Stimulated activated CD4-positive, alpha-beta T cell treated with anti-CD3 and anti-CD28 coated beads, Interleukin-12 subunit alpha, Interleukin-12 subunit beta, amount 100 ng/mL, for 4 hours (primary cell): ENCODE measurements around the gene STIL.
"Not testable (repeated sequence)": the region's sequence is repeated elsewhere in the genome, so short reads cannot be mapped to it uniquely, and the experiment has no call there.

Experiments
- DNase-seq: peaks from one replicate; pipeline ENCODE4 v3.0.0-alpha.2; 2020

The STIL gene

GRCh38 chr1:47216278-47217059, 97.5 kb downstream of the STIL start:
- DNase-seq = no peak

GRCh38 chr1:47215713-47216112, 98.2 kb downstream of the STIL start:
- no peak for DNase-seq

- DNase-seq = no peak
Observed at GRCh38 chr1:47214549-47214948, 99.4 kb downstream of the STIL start.

- DNase-seq = no peak
Observed at GRCh38 chr1:47213230-47213963, 100.5 kb downstream of the STIL start.

GRCh38 chr1:47212636-47213229, 101.2 kb downstream of the STIL start:
- no peak for DNase-seq

- DNase-seq = no peak
Observed at GRCh38 chr1:47211796-47212269, 102.1 kb downstream of the STIL start.

- no peak for DNase-seq
Observed at GRCh38 chr1:47210666-47211065, 103.3 kb downstream of the STIL start.

GRCh38 chr1:47209725-47210325, 104.1 kb downstream of the STIL start:
- DNase-seq = no peak

GRCh38 chr1:47209091-47209490, 104.9 kb downstream of the STIL start:
- DNase-seq = no peak

- no peak for DNase-seq
Observed at GRCh38 chr1:47208374-47208850, 105.5 kb downstream of the STIL start.

- no peak for DNase-seq
Observed at GRCh38 chr1:47207803-47208373, 106.1 kb downstream of the STIL start.

- no peak for DNase-seq
Observed at GRCh38 chr1:47205918-47206317, 108.0 kb downstream of the STIL start.

GRCh38 chr1:47203504-47203903, 110.4 kb downstream of the STIL start:
- not testable (repeated sequence) for DNase-seq

- no peak for DNase-seq
Observed at GRCh38 chr1:47201179-47201578, 112.8 kb downstream of the STIL start.
